A549 treated with AZD9567 at 1 μM for 4 hours (cell line): ENCODE results near the gene TAAR2. TPM values are rescaled to one million over a fixed set of nuclear protein-coding genes. Genes with fewer than 3 reads are reported as not detected.

Experiments used
- total RNA-seq: library from RNA; stranded (reverse); fragments of 200-300 nt; extraction: Qiagen RNA extraction; gene quantifications from 5 replicates; pipeline ENCODE4 v1.2.3, GENCODE V29; 2022; ENCODE audit not compliant: insufficient read depth

The TAAR2 gene, protein sequence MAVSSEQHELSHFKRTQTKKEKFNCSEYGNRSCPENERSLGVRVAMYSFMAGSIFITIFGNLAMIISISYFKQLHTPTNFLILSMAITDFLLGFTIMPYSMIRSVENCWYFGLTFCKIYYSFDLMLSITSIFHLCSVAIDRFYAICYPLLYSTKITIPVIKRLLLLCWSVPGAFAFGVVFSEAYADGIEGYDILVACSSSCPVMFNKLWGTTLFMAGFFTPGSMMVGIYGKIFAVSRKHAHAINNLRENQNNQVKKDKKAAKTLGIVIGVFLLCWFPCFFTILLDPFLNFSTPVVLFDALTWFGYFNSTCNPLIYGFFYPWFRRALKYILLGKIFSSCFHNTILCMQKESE
- not detected in 5 replicates for total RNA-seq

DNA sequence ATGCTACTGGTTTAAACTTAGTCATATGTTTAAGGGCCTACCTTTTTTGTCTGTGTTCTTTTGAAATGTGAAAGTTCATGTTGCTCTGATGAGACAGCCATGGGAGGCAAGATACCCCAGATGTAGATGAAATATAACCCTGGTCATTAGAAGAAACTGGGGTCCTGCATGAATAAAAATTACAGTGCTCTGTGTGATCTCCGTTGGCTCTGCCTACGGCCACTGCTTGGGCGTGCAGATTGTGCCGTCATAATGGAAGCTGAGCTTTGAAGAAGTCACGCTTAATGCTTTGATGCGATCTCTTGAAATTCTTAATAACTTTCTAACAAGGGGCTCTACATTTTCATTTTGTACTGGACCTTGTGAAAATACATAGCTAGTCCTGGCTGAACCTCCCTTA is at the start of gene TAAR2:
TAAR2 (minus strand) TSS at position 101 of the 400 bp plus-strand sequence; CDS start at position 101, 0 bp downstream.

DNA sequence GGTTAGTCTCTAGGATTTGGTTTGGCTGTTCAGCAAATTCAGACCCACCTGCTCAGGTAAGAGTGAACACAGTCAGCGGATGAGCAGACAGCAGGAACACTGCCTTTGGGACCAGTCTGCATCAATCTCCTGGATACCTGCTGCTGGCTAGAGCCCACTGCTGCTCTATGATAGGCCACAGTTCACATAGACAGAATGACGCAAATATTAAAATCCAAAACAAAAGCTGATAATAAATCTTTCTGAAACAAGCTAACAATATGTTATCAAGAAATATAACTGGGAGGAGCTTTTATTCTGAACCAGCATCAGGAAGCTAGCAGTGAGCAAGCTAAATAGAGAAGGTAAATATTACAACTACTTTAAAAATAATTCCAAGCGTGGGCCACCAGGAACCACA is 35.0 kb upstream of the TAAR2 start, which contains the start of gene TAAR1:
TAAR1 (minus strand) TSS at position 101 of the 400 bp plus-strand sequence. CDS start 13,179 bp downstream, outside the sequence.

DNA sequence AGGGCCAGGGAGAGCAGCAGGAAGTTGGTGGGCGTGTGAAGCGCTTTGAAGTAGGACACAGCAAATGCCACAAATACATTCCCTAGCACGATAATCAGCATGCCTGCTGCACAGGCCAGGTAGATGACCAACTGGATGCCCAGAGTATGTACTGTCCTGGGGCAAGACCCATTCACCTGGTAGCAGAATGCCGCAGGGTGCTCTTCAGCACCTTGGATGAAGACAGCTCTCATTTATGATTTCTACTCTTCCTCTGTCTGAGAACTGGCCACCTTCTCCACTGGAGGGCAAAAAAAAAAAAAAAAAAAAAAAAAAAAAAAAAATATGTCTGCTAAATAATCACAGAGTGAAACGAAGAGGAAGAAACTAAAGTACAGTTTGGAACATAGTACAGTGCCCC is 34.6 kb downstream of the TAAR2 start, which contains the start of gene TAAR5:
TAAR5 (minus strand) TSS at position 288 of the 400 bp plus-strand sequence; CDS start at position 233, 55 bp downstream.

DNA sequence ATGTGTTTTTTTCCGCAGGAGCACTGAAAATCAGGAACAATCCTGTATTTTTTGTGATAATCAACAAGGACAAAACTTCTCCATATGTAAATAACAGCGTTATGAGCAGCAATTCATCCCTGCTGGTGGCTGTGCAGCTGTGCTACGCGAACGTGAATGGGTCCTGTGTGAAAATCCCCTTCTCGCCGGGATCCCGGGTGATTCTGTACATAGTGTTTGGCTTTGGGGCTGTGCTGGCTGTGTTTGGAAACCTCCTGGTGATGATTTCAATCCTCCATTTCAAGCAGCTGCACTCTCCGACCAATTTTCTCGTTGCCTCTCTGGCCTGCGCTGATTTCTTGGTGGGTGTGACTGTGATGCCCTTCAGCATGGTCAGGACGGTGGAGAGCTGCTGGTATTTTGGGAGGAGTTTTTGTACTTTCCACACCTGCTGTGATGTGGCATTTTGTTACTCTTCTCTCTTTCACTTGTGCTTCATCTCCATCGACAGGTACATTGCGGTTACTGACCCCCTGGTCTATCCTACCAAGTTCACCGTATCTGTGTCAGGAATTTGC is 53.8 kb downstream of the TAAR2 start, which contains the start of gene TAAR6:
TAAR6 (plus strand) TSS at position 102 of the 557 bp plus-strand sequence; CDS start at position 102, 0 bp downstream.

Other genes starting within 250 kb of the TAAR2 start
- gene MOXD1, start 222.8 kb downstream of the TAAR2 start, total RNA-seq: 1.4 to 1.9 TPM (median 1.7 TPM) in 5 replicates
- 22.6 to 30.5 TPM (median 25.5 TPM) in 5 replicates for gene STX7, start 111.2 kb downstream of the TAAR2 start, total RNA-seq
- gene TAAR9, start 86.0 kb downstream of the TAAR2 start, total RNA-seq: not detected in 5 replicates
- gene TAAR8, start 71.6 kb downstream of the TAAR2 start, total RNA-seq: not detected in 5 replicates
- not detected in 5 replicates for gene TAAR6, start 54.0 kb downstream of the TAAR2 start, total RNA-seq
- not detected in 5 replicates for gene TAAR5, start 34.5 kb downstream of the TAAR2 start, total RNA-seq
- not detected in 5 replicates for gene TAAR1, start 34.9 kb upstream of the TAAR2 start, total RNA-seq
- gene VNN1, start 89.8 kb upstream of the TAAR2 start, total RNA-seq: 0.02 to 0.06 TPM (median 0.03 TPM) in 3 of 5 replicates, not detected in the others
- gene VNN2, start 133.6 kb upstream of the TAAR2 start, total RNA-seq: not detected in 5 replicates
- 3.3 to 4.9 TPM (median 4.1 TPM) in 5 replicates for gene SLC18B1, start 174.4 kb upstream of the TAAR2 start, total RNA-seq
- gene RPS12, start 190.3 kb upstream of the TAAR2 start, total RNA-seq: 1,633 to 2,086 TPM (median 1,990 TPM) in 5 replicates